Measurements from ENCODE around the gene MSI2.

DNA sequence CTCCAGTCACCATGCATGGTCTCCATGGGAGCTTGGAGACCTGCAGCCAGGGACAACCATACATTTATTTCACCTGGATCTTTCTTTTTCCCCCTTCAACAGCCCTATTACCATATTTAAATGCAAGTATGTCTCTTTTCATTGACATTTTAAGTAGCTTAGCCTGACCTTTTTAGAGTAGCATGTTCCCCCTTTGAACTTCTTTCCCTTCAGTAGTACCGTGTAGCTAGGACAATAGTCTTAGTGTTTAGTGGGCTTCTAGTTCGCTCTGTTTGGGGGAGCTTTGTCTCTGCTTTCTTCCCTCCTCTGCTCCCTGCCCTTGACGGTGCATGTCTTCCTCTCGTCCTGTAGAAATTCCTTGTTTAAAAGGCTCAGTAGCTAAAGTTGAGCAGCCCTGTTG lies 394.2 kb downstream of the MSI2 start:
- TF ChIP-seq FOXA1 (IDR thresholded peaks at IDR 0.05) (no peak), SUZ12 (IDR thresholded peaks at IDR 0.05) (no peak), TARDBP (IDR thresholded peaks at IDR 0.05) (no peak), ARNT (IDR thresholded peaks at IDR 0.05) (no peak), SP1 (IDR thresholded peaks at IDR 0.05) (no peak), CTBP1 (IDR thresholded peaks at IDR 0.05; ENCODE audit: borderline replicate concordance) (no peak), BHLHE40 (IDR thresholded peaks at IDR 0.05; ENCODE audit: borderline replicate concordance) (no peak), LEF1 (IDR thresholded peaks at IDR 0.05; ENCODE audit: borderline replicate concordance) (no peak), HDGF (IDR thresholded peaks at IDR 0.05; ENCODE audit: borderline replicate concordance) (no peak), FOXM1 (IDR thresholded peaks at IDR 0.05; ENCODE audit: borderline replicate concordance) (no peak)
- TF ChIP-seq, protein P1, sequence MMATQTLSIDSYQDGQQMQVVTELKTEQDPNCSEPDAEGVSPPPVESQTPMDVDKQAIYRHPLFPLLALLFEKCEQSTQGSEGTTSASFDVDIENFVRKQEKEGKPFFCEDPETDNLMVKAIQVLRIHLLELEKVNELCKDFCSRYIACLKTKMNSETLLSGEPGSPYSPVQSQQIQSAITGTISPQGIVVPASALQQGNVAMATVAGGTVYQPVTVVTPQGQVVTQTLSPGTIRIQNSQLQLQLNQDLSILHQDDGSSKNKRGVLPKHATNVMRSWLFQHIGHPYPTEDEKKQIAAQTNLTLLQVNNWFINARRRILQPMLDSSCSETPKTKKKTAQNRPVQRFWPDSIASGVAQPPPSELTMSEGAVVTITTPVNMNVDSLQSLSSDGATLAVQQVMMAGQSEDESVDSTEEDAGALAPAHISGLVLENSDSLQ (IDR thresholded peaks at IDR 0.05) = no peak

Data from HEK293T (cell line).